Lower lobe of right lung (tissue), 2 donors: ENCODE data around the gene PLXNB3. TPM values are rescaled to one million over a fixed set of nuclear protein-coding genes. Genes with fewer than 3 reads are reported as not detected.

Experiments
- ATAC-seq, 2 donors: fragments of 200-7000 bp; cut with Tn5 transposase; one replicate each; pipeline ENCODE4 v1.9.1; 2020 to 2022; ENCODE audit warnings: mild to moderate bottlenecking in 2 of 2, moderate library complexity in 2 of 2
- DNase-seq: peaks from one replicate; pipeline ENCODE4 v3.0.0-alpha.2; 2020
- H3K27ac ChIP-seq: fragments of 200-600 bp; one replicate; pipeline ENCODE4 v1.8.0; 2022
- H3K27me3 ChIP-seq: fragments of 200-600 bp; one replicate; pipeline ENCODE4 v1.8.0; 2022; ENCODE audit warnings: low read depth
- H3K36me3 ChIP-seq: fragments of 200-600 bp; one replicate; pipeline ENCODE4 v1.8.0; 2022; ENCODE audit warnings: mild to moderate bottlenecking
- H3K4me1 ChIP-seq: fragments of 200-600 bp; one replicate; pipeline ENCODE4 v1.8.0; 2022
- H3K4me3 ChIP-seq: fragments of 200-600 bp; one replicate; pipeline ENCODE4 v1.8.0; 2022; ENCODE audit warnings: mild to moderate bottlenecking
- H3K9me3 ChIP-seq: fragments of 200-600 bp; one replicate; pipeline ENCODE4 v1.8.0; 2022
- intact Hi-C: fragments of 100-400 bp; cut with DNase I; formaldehyde crosslinking; loops from one replicate; pipeline ENCODE4 v1.11.0; 2022
- total RNA-seq: library from RNA; stranded (reverse); fragmentation: NEBNext Ultra II Directional; extraction: Animal tissue kit (Norgen Biotek cat#: 25700); gene quantifications from one replicate; pipeline ENCODE4 v1.2.1, GENCODE V29; 2021
- TF ChIP-seq, protein P1 (sequence below): fragments of 200-600 bp; IDR thresholded peaks from one replicate; pipeline ENCODE4 v1.8.0; 2022; ENCODE audit warnings: antibody characterized with exemption, mild to moderate bottlenecking
- donor health status: DM: no; HTN: yes; CAD: no; lungs with severe emphysema.

Gene PLXNB3
- total RNA-seq, 1 donor from 2014 or later, result 4.6 TPM

DNA sequence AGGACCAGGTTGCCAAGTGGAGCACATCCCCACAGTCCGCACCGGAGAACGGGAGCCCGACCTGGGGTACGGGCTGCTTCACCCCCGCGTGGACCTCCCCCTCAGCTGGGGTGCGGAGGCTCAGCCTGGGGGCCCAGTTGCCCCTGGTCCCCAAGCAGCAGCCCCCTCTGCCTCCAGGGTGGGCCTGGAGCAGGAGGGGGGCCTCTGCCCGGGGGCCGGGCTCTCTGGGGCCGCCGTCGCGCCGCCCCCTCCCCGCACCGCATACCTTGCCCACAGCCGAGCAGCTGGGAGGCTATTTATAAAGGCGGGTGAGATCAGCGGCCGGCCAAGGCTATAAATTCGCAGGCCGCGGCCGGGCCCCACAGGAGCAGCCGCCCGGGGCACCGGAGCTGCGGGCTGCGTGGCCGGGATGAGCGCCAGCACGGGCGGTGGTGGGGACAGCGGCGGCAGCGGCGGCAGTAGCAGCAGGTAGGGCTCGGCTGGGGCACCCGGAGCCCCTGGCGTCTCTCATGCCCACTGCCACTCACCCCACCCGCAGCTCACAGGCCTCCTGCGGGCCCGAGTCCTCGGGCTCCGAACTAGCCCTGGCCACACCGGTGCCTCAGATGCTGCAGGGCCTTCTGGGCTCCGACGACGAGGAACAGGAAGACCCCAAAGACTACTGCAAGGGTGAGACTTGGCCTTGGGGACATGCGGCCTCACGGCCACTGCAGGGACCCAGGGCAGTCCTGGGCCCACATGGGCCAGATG lies 16.8 kb downstream of the PLXNB3 start, which contains the start of gene SRPK3:
SRPK3 (plus strand) TSS at position 364 of the 750 bp plus-strand sequence; CDS start at position 410, 46 bp downstream.
- no peak within 1 kb of the TSS for H3K27ac ChIP-seq
- DNase-seq (no peak), ATAC-seq (peak in 1 of 2 donors; percentile 12)
- H3K9me3 ChIP-seq, result no peaks in the 10 kb centered on the region
- H3K4me1 ChIP-seq, result peaks cover 11% of the 10 kb centered on the region
- H3K36me3 ChIP-seq, result peaks cover 9% of the 10 kb centered on the region
- intact Hi-C loops, result no loop called here
- H3K4me3 ChIP-seq, result no peak within 1 kb of the TSS
- TF ChIP-seq, protein P1, sequence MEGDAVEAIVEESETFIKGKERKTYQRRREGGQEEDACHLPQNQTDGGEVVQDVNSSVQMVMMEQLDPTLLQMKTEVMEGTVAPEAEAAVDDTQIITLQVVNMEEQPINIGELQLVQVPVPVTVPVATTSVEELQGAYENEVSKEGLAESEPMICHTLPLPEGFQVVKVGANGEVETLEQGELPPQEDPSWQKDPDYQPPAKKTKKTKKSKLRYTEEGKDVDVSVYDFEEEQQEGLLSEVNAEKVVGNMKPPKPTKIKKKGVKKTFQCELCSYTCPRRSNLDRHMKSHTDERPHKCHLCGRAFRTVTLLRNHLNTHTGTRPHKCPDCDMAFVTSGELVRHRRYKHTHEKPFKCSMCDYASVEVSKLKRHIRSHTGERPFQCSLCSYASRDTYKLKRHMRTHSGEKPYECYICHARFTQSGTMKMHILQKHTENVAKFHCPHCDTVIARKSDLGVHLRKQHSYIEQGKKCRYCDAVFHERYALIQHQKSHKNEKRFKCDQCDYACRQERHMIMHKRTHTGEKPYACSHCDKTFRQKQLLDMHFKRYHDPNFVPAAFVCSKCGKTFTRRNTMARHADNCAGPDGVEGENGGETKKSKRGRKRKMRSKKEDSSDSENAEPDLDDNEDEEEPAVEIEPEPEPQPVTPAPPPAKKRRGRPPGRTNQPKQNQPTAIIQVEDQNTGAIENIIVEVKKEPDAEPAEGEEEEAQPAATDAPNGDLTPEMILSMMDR, result no peak
- no peaks in the 10 kb centered on the region for H3K27me3 ChIP-seq

DNA sequence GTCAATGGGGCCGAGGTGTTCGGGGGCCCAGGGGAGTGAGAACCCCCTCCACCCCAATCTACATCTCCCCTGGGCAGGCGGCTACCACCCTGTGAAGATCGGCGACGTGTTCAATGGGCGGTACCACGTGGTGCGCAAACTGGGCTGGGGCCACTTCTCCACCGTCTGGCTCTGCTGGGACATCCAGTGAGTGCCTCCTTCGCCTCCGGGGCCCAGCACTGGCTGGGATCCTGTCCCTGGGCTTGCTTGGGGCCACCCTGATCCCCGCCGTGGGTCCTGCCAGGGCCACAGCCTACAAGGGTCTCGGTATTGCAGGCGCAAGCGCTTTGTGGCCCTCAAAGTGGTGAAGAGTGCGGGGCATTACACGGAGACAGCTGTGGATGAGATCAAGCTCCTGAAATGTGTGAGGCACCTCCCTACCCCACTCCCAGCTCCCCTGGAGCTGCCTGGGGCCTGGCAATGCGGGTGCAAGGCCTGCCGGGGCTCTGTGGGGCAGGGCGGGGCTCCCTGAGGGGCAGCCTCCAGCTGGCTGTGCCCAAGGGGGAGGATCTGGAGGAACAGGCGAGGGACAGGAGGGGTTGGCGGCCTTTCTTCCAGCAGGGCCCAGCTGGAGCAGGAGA lies 17.5 kb downstream of the PLXNB3 start:
- H3K27ac ChIP-seq, result no peak overlapping the region

DNA sequence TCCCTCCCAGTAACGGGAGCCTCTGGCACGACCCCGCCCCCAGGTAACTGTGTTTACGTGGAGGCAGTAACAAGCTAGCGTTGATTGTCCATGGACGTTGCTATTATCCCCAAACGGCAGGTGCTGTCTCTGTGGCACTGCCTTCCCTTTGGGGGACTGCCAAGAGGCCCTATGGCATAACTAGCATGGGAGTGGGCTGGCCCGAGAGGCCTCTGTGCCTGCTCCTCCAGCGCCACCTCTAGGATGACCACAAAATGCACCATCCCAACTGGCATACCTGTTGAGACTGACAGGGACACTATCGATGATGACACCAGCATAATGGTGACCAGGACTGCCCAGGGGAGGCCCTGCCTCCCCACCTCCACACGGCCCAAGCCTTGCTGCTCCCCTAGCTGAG lies 18.3 kb downstream of the PLXNB3 start:
- Histone ChIP-seq H3K4me1 (peaks cover 11% of the 10 kb centered on the region), H3K27me3 (no peaks in the 10 kb centered on the region), H3K27ac (no peak overlapping the region), H3K4me3 (no peak overlapping the region), H3K9me3 (no peaks in the 10 kb centered on the region), H3K36me3 (peaks cover 21% of the 10 kb centered on the region)
- intact Hi-C loops, result no loop called here
- no peak for DNase-seq
- TF ChIP-seq, protein P1, result no peak
- no peak for ATAC-seq

More for the DNA sequence above, 17.5 kb downstream of the PLXNB3 start:
- TF ChIP-seq, protein P1, result no peak
- Histone ChIP-seq H3K4me1 (peaks cover 11% of the 10 kb centered on the region), H3K36me3 (peaks cover 14% of the 10 kb centered on the region), H3K4me3 (no peak overlapping the region), H3K9me3 (no peaks in the 10 kb centered on the region), H3K27me3 (no peaks in the 10 kb centered on the region)
- ATAC-seq (peak; percentile 9 to 45), DNase-seq (no peak)
- intact Hi-C loops, result no loop called here

DNA sequence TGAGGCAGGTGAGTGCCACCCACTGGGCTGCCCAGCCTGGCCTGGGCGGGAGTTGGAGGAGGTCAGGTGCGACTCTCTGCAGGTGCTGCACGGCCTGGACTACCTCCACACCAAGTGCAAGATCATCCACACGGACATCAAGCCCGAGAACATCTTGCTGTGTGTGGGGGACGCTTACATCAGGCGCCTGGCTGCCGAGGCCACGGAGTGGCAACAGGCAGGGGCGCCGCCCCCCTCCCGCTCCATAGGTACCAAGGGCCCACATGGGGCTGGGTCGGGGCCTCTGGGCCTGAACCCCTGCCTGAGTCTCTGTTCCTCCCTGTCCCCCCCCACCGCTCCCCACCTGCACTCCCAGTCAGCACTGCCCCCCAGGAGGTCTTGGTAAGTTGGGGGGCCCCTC lies 18.8 kb downstream of the PLXNB3 start:
- DNase-seq, result no peak
- ATAC-seq, result no peak

DNA sequence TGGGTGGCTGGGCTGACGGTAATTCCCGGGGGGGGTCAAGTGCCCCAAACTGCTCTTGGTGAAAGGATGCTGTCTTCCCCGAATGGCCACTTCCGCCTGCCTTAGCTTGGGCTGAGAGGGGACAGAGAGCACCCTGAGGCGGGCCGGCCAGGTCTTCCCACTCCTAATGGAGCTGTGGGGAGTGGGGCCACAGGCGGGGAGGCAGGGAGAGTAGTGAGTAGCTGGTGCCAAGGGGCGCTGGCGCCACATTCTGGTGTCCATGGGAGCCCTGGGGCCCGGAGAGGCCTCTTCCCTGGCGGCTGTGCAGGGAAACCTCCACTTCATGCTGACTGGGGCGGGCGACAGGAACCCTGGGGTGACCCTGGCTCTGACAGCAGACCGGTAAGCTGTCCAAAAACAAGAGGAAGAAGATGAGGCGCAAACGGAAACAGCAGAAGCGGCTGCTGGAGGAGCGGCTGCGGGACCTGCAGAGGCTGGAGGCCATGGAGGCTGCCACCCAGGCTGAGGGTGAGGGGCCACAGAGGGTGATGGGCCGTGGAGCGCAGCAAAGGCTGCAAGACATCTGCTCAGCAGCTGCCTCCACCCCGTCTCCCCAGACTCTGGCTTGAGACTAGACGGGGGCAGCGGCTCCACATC lies 19.4 kb downstream of the PLXNB3 start:
- peaks cover 11% of the 10 kb centered on the region for H3K4me1 ChIP-seq
- H3K27ac ChIP-seq, result no peak overlapping the region
- no peak overlapping the region for H3K4me3 ChIP-seq
- intact Hi-C loops, result no loop called here
- ATAC-seq (no peak), DNase-seq (no peak)
- H3K27me3 ChIP-seq, result no peaks in the 10 kb centered on the region
- H3K36me3 ChIP-seq, result peaks cover 33% of the 10 kb centered on the region
- no peaks in the 10 kb centered on the region for H3K9me3 ChIP-seq
- TF ChIP-seq, protein P1, result no peak

More for the DNA sequence above, 18.8 kb downstream of the PLXNB3 start:
- H3K9me3 ChIP-seq, result no peaks in the 10 kb centered on the region
- peaks cover 11% of the 10 kb centered on the region for H3K4me1 ChIP-seq
- no peaks in the 10 kb centered on the region for H3K27me3 ChIP-seq
- TF ChIP-seq, protein P1, result no peak
- no peak overlapping the region for H3K4me3 ChIP-seq
- intact Hi-C loops, result no loop called here
- no peak overlapping the region for H3K27ac ChIP-seq
- peaks cover 27% of the 10 kb centered on the region for H3K36me3 ChIP-seq
